Fibroblast of lung (primary cell): ENCODE measurements around the gene RASA3. TPM values are rescaled to one million over a fixed set of nuclear protein-coding genes. Genes with fewer than 3 reads are reported as not detected.

Experiments used
- DNase-seq, 2 donors: peaks; one replicate each; pipeline versions ENCODE4 v3.0.0 to v3.0.0-alpha.2; 2010; ENCODE audit warnings: low read depth in 2 of 2
- H2AFZ ChIP-seq: 2 replicates; pipeline ENCODE4 v1.5.1; 2012; ENCODE audit warnings: low read length, control low read depth, inconsistent platforms
- H3K27ac ChIP-seq: 2 replicates; pipeline ENCODE4 v1.5.1; 2011; ENCODE audit warnings: low read length, control low read depth; ENCODE audit not compliant: insufficient read depth
- H3K27me3 ChIP-seq: 2 replicates; pipeline ENCODE4 v1.5.1; 2011; ENCODE audit warnings: mild to moderate bottlenecking, low read length; ENCODE audit not compliant: control insufficient read depth, insufficient read depth
- H3K36me3 ChIP-seq: 2 replicates; pipeline ENCODE4 v1.5.1; 2011; ENCODE audit warnings: low read length; ENCODE audit not compliant: control insufficient read depth, insufficient read depth
- H3K4me1 ChIP-seq: 2 replicates; pipeline ENCODE4 v1.5.1; 2011; ENCODE audit warnings: low read length; ENCODE audit not compliant: control insufficient read depth, insufficient read depth; ENCODE audit errors: extremely low read depth
- H3K4me2 ChIP-seq: 2 replicates; pipeline ENCODE4 v1.5.1; 2011; ENCODE audit warnings: low read length, control low read depth; ENCODE audit not compliant: insufficient read depth; ENCODE audit errors: extremely low read depth
- H3K4me3 ChIP-seq, 4 experiments: fragments of 200-600 bp in 1 of 4; sonication (generic) in 1 of 4; replicated peaks in 1 of 4; 2 replicates each; pipeline ENCODE4 v1.5.1; 2011 to 2016; ENCODE audit warnings: low read length in 4 of 4, low read depth in 3 of 4, mild to moderate bottlenecking in 3 of 4, control low read depth in 2 of 4, inconsistent platforms in 1 of 4, mixed read lengths in 1 of 4; ENCODE audit not compliant: insufficient read depth in 1 of 4; ENCODE audit errors: control extremely low read depth in 1 of 4
- H3K79me2 ChIP-seq: 2 replicates; pipeline ENCODE4 v1.5.1; 2012; ENCODE audit warnings: mild to moderate bottlenecking, low read length, inconsistent platforms; ENCODE audit not compliant: control insufficient read depth, insufficient read depth
- H3K9ac ChIP-seq: 2 replicates; pipeline ENCODE4 v1.5.1; 2011; ENCODE audit warnings: mild to moderate bottlenecking, low read length, control low read depth; ENCODE audit not compliant: insufficient read depth
- H3K9me3 ChIP-seq: 2 replicates; pipeline ENCODE4 v1.5.1; 2012; ENCODE audit warnings: low read depth, low read length; ENCODE audit not compliant: control insufficient read depth, insufficient read depth
- H4K20me1 ChIP-seq: 2 replicates; pipeline ENCODE4 v1.5.1; 2011; ENCODE audit warnings: low read length; ENCODE audit not compliant: control insufficient read depth, insufficient read depth; ENCODE audit errors: extremely low read depth
- EZH2 ChIP-seq: IDR thresholded peaks from 2 replicates; pipeline ENCODE4 v1.5.1; 2012; ENCODE audit warnings: low read length, control low read depth, mild to moderate bottlenecking; ENCODE audit errors: missing control alignments
- polyA plus RNA-seq, 2 donors: library from polyadenylated mRNA; depleted of rRNA in 1 of 2; stranded (reverse) in 1 of 2; unstranded in 1 of 2; fragments of >200 nt; gene quantifications; 2 replicates each; pipeline ENCODE4 v1.2.1, GENCODE V29; 2011 to 2012; ENCODE audit warnings: missing spikeins in 1 of 2
- total RNA-seq: library from RNA; depleted of rRNA; stranded (reverse); fragments of >200 nt; gene quantifications from 2 replicates; pipeline ENCODE4 v1.2.1, GENCODE V29; 2014
- TF ChIP-seq, protein P1 (sequence below), 2 donors: IDR thresholded peaks in 1 of 2; conservative IDR thresholded peaks in 1 of 2; 1 replicate in 1 of 2; 2 replicates in 1 of 2; pipeline ENCODE4 v1.5.1; 2011 to 2012; ENCODE audit warnings: low read length in 2 of 2, control low read depth in 1 of 2, inconsistent platforms in 1 of 2, low read depth in 1 of 2, mild to moderate bottlenecking in 1 of 2

RASA3 gene
- total and polyA plus RNA-seq, 2 donors (not counting 1 experiment from before 2014, with no cell fraction given), result 26.6 to 31.1 TPM

DNA sequence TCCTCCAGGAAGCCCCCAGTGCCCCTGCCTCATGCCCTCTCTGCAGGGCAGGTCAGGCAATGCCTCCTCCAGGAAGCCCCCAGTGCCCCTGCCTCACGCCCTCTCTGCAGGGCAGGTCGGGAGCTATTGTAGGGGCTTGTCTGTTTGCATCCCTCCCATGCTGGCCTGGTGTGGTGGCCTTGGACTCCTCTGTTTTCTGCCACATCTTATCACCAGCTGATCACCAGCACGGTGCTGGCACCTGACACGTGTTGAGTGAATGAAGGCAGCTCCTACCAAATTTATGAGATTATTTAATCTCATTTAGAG is 107.1 kb downstream of the RASA3 start:
- no peak overlapping the region for H3K9ac ChIP-seq
- no peaks in the 10 kb centered on the region for H3K9me3 ChIP-seq
- TF ChIP-seq, protein P1, sequence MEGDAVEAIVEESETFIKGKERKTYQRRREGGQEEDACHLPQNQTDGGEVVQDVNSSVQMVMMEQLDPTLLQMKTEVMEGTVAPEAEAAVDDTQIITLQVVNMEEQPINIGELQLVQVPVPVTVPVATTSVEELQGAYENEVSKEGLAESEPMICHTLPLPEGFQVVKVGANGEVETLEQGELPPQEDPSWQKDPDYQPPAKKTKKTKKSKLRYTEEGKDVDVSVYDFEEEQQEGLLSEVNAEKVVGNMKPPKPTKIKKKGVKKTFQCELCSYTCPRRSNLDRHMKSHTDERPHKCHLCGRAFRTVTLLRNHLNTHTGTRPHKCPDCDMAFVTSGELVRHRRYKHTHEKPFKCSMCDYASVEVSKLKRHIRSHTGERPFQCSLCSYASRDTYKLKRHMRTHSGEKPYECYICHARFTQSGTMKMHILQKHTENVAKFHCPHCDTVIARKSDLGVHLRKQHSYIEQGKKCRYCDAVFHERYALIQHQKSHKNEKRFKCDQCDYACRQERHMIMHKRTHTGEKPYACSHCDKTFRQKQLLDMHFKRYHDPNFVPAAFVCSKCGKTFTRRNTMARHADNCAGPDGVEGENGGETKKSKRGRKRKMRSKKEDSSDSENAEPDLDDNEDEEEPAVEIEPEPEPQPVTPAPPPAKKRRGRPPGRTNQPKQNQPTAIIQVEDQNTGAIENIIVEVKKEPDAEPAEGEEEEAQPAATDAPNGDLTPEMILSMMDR (conservative IDR thresholded peaks at IDR 0.05 in 1 of 2, IDR thresholded peaks at IDR 0.05 in 1 of 2; ENCODE audit: low read depth in 1 of 2, low read length in 2 of 2), result no peak
- TF ChIP-seq EZH2, result no peak
- no peak overlapping the region for H2AFZ ChIP-seq
- H3K27me3 ChIP-seq, result no peaks in the 10 kb centered on the region
- no peaks in the 10 kb centered on the region for H4K20me1 ChIP-seq
- peaks cover 36% of the 10 kb centered on the region for H3K79me2 ChIP-seq
- H3K4me1 ChIP-seq, result peaks cover 28% of the 10 kb centered on the region
- H3K4me2 ChIP-seq, result no peak overlapping the region
- no peak overlapping the region for H3K4me3 ChIP-seq
- no peak for DNase-seq
- H3K36me3 ChIP-seq, result peaks cover 43% of the 10 kb centered on the region
- peak overlapping the region; percentile 72 for H3K27ac ChIP-seq

DNA sequence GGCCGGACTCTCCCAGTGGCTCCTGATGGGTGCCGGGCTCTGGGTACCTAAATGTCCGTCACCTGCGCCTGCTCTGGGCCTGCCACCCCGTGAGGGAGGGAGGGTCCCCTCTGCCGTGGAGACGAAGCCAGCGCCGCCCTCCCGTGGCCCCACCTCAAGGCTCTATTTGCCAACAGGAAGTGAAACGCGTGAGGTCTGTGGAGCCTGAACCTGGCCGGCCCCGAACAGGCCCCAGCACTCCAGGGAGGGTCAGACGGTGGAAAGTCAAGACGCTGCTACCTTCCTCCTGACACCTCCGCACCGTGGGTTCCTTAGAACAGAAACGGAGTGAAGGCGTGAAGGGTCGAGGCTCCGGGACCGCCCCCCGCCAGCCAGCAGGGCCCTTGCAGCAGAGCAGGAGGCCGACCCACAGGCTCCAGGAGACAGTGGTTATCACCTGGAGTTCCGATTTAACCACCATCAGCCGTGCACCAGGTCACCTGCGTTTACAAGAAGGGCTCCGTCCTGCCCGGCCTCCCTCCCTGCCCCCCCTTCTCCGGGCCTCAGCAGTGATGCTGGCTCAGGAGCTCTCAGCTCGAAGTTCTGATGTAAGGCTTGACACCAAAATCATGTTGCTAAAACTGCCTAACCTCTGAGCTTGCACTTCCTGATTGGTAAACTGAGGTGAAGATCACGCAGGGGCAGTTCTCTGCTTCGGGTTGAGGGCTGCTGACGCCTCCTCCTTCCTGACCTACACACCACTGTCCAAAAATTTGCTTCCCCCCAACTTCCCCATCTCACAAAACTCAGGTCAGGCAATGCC is 107.6 kb downstream of the RASA3 start:
- TF ChIP-seq EZH2, result no peak
- TF ChIP-seq, protein P1 (conservative IDR thresholded peaks at IDR 0.05 in 1 of 2, IDR thresholded peaks at IDR 0.05 in 1 of 2; ENCODE audit: low read depth in 1 of 2, low read length in 2 of 2), result no peak
- no peak overlapping the region for H3K4me3 ChIP-seq
- no peak for DNase-seq
- no peaks in the 10 kb centered on the region for H3K27me3 ChIP-seq
- H3K27ac ChIP-seq, result peak overlapping the region; percentile 72
- H3K9me3 ChIP-seq, result no peaks in the 10 kb centered on the region
- no peak overlapping the region for H3K9ac ChIP-seq
- no peaks in the 10 kb centered on the region for H4K20me1 ChIP-seq
- H3K4me1 ChIP-seq, result peaks cover 28% of the 10 kb centered on the region
- H3K36me3 ChIP-seq, result peaks cover 42% of the 10 kb centered on the region
- H2AFZ ChIP-seq, result no peak overlapping the region
- peaks cover 30% of the 10 kb centered on the region for H3K79me2 ChIP-seq
- no peak overlapping the region for H3K4me2 ChIP-seq

DNA sequence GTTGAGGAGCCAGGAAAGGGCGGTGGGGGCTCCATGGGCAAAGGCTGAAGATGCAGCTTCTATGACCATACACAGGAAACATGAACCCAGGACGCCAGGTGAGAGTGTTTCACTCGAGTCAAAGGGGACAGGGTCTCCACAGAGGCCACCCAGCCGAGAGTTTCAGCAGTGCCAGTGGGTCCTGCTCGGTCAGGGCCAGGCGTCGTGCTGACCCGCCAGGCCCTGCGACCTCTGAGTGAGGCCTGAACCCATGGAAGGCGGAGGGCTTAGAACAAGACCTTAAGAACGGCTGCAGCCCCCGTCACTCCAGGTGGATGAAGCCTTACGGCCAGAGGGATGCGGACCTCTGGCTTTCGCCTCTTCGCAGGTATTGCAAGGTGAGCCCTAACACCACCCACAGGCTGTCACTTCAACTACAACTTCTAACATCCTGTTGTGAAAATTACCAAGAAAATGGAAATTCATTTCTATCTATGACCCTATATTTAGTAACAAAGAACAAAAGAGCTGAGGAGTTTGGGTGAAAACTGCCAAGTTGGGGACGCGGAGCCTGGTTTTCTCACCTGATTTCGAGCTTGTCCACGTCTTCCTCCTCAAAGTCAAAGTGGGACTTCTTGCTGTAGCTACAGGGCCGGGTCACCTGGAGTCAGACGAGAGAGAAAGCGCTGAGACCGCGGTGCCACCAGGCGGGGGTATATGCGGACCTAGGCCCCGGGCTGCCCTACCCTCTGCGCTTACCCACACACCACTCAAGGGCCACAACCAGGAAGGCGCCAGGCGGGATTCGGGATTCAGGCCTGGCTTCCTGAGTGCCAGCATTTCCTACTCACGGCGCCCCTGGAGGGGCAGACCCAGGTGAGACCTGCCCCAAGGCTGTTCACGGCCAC is 108.5 kb downstream of the RASA3 start:
- H3K27me3 ChIP-seq, result no peaks in the 10 kb centered on the region
- no peak overlapping the region for H3K9ac ChIP-seq
- no peak for DNase-seq
- no peak overlapping the region for H3K4me2 ChIP-seq
- peaks cover 26% of the 10 kb centered on the region for H3K79me2 ChIP-seq
- peaks cover 28% of the 10 kb centered on the region for H3K4me1 ChIP-seq
- no peaks in the 10 kb centered on the region for H3K9me3 ChIP-seq
- no peaks in the 10 kb centered on the region for H4K20me1 ChIP-seq
- H2AFZ ChIP-seq, result no peak overlapping the region
- no peak overlapping the region for H3K4me3 ChIP-seq
- TF ChIP-seq EZH2, result no peak
- TF ChIP-seq, protein P1 (conservative IDR thresholded peaks at IDR 0.05 in 1 of 2, IDR thresholded peaks at IDR 0.05 in 1 of 2; ENCODE audit: low read depth in 1 of 2, low read length in 2 of 2), result no peak
- peaks cover 43% of the 10 kb centered on the region for H3K36me3 ChIP-seq
- no peak overlapping the region for H3K27ac ChIP-seq
